UCSD-AML1 (cell line): ENCODE results near the gene CSRP3.

ENCODE experiments used
- DNase-seq: peaks from one replicate; lab custom pipeline; 2025; ENCODE audit not compliant: unreplicated experiment; lab: John Stamatoyannopoulos, UW

The CSRP3 gene

GRCh38 chr11:19226378-19227195, 24.8 kb upstream of the CSRP3 start:
- no peak for DNase-seq

- DNase-seq = no peak
Measured at GRCh38 chr11:19225581-19225980, 23.8 kb upstream of the CSRP3 start.

GRCh38 chr11:19225123-19225522, 23.3 kb upstream of the CSRP3 start:
- DNase-seq = no peak

- DNase-seq = no peak
Measured at GRCh38 chr11:19220903-19221724, 19.3 kb upstream of the CSRP3 start.

- no peak for DNase-seq
Measured at GRCh38 chr11:19218786-19219460, 17.1 kb upstream of the CSRP3 start.

GRCh38 chr11:19218216-19218615, 16.4 kb upstream of the CSRP3 start:
- no peak for DNase-seq

- DNase-seq = no peak
Measured at GRCh38 chr11:19216709-19217374, 15.1 kb upstream of the CSRP3 start.

- DNase-seq = no peak
Measured at GRCh38 chr11:19216021-19216420, 14.2 kb upstream of the CSRP3 start.

- DNase-seq = no peak
Measured at GRCh38 chr11:19209617-19210370, 8.0 kb upstream of the CSRP3 start.

GRCh38 chr11:19208959-19209546, 7.3 kb upstream of the CSRP3 start:
- no peak for DNase-seq

GRCh38 chr11:19208181-19208580, 6.4 kb upstream of the CSRP3 start:
- no peak for DNase-seq

- no peak for DNase-seq
Measured at GRCh38 chr11:19204836-19205235, 3.1 kb upstream of the CSRP3 start.

GRCh38 chr11:19200410-19201201, 1.2 kb downstream of the CSRP3 start:
- DNase-seq = no peak

- no peak for DNase-seq
Measured at GRCh38 chr11:19199771-19200170, 2.0 kb downstream of the CSRP3 start.

- no peak for DNase-seq
Measured at GRCh38 chr11:19199048-19199447, 2.7 kb downstream of the CSRP3 start.

- DNase-seq = no peak
Measured at GRCh38 chr11:19196432-19196831, 5.4 kb downstream of the CSRP3 start.

- DNase-seq = no peak
Measured at GRCh38 chr11:19194620-19195308, 7.0 kb downstream of the CSRP3 start.

GRCh38 chr11:19193916-19194315, 7.9 kb downstream of the CSRP3 start:
- DNase-seq = no peak
